ENCODE data around the gene C11orf65. TPM values are rescaled to one million over a fixed set of nuclear protein-coding genes. Genes with fewer than 3 reads are reported as not detected.

The C11orf65 gene
- polyA plus RNA-seq, 3 donors: not detected

DNA sequence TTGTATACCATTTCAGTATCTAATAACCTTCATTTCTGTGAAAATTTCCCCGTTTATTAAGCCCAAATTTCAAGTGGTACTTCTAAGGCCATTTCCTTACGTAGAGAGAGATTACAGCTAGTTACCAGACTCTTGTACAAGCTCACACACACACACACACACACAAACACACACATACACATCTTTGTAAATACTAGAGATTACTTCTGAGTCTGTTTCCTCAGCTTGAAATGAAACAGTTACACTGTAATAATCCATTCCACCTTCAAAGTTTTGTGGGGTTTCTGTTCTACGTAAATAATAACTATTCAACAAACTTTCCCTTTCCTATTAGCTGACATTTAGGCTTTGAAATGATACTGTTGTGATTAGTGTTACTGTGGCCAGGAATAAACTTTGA is 24.6 kb upstream of the C11orf65 start:
- Histone ChIP-seq H3K79me2 (ENCODE audit: insufficient read depth, low read length) (peaks cover 4% of the 10 kb centered on the region), H3K9ac (ENCODE audit: insufficient read depth, low read length, poor library complexity, severe bottlenecking) (no peak overlapping the region), H3K27ac (ENCODE audit: low read depth in 1 of 2, low read length in 2 of 2) (no peak overlapping the region), H4K20me1 (ENCODE audit: insufficient read depth, low read length) (no peaks in the 10 kb centered on the region), H3K27me3 (ENCODE audit: control insufficient read depth in 2 of 2, insufficient read depth in 2 of 2, low read length in 2 of 2) (no peaks in the 10 kb centered on the region), H3K9me3 (replicated peaks in 1 of 2; ENCODE audit: control insufficient read depth in 1 of 2, insufficient read depth in 1 of 2, low read length in 2 of 2) (no peaks in the 10 kb centered on the region), H3K4me3 (replicated peaks in 1 of 3; ENCODE audit: low read depth in 2 of 3, low read length in 3 of 3) (no peak overlapping the region), H3K4me2 (replicated peaks; ENCODE audit: extremely low read depth, low read length, poor library complexity, severe bottlenecking) (no peak overlapping the region), H3K36me3 (replicated peaks in 1 of 2; ENCODE audit: control insufficient read depth in 1 of 2, insufficient read depth in 2 of 2, low read length in 2 of 2) (peaks cover 6 to 11% of the 10 kb centered on the region in 2 donors), H2AFZ (ENCODE audit: insufficient read depth, low read depth, low read length, poor library complexity, severe bottlenecking) (no peak overlapping the region), H3K4me1 (ENCODE audit: control insufficient read depth in 1 of 2, insufficient read depth in 2 of 2, low read length in 2 of 2) (peaks cover 3 to 4% of the 10 kb centered on the region in 2 donors)
- no peak for DNase-seq
- H3K4me1 Mint-ChIP-seq: peaks cover 3% of the 10 kb centered on the region
- H3K36me3 Mint-ChIP-seq: peaks cover 7 to 26% of the 10 kb centered on the region in 2 donors
- no peak overlapping the region for H3K4me3 Mint-ChIP-seq
- H3K27ac Mint-ChIP-seq: peak overlapping the region in 2 of 7 donors; percentile 33 to 56
- no peaks in the 10 kb centered on the region for H3K9me3 Mint-ChIP-seq
- 100% methylated on average over 1 of the region's 3 CpGs for WGBS (ENCODE audit: insufficient coverage)
- TF ChIP-seq CTCF (IDR thresholded peaks at IDR 0.05): no peak
- peaks cover 0 to 4% (median 0%) of the 10 kb centered on the region in 3 donors for H3K27me3 Mint-ChIP-seq (ENCODE audit: low read depth in 3 of 3)
- intact Hi-C loops (cut with micrococcal nuclease): loop anchor here in 1 of 2 donors (10.0 kb wide), 1 partner anchor 267 kb away; the partner anchor contains the start of genes ATM and NPAT

DNA sequence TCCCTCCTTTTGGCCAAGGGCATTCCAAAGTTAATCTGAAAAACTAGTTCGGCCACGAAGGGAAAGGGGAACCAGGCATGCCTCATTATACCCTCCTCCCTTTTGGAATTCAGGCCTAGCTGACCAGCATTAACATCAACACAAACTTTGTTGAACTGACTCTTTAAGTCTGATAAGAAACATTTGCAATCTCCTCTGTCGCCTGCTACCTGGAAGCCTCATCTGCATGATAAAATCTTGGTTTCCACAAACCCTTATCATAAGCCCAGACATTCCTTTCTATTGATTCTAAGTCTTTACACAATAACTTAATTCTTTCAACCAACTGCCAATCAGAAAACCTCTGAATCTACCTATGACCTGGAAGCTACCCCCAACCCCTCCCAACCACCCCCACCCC is 19.5 kb upstream of the C11orf65 start:
- Histone ChIP-seq H2AFZ (ENCODE audit: insufficient read depth, low read depth, low read length, poor library complexity, severe bottlenecking) (no peak overlapping the region), H3K4me1 (ENCODE audit: control insufficient read depth in 1 of 2, insufficient read depth in 2 of 2, low read length in 2 of 2) (no peaks in the 10 kb centered on the region), H3K9me3 (replicated peaks in 1 of 2; ENCODE audit: control insufficient read depth in 1 of 2, insufficient read depth in 1 of 2, low read length in 2 of 2) (no peaks in the 10 kb centered on the region), H3K27ac (ENCODE audit: low read depth in 1 of 2, low read length in 2 of 2) (peak overlapping the region in 1 of 2 donors; percentile 34), H3K4me3 (replicated peaks in 1 of 3; ENCODE audit: low read depth in 2 of 3, low read length in 3 of 3) (no peak overlapping the region), H3K4me2 (replicated peaks; ENCODE audit: extremely low read depth, low read length, poor library complexity, severe bottlenecking) (no peak overlapping the region), H3K79me2 (ENCODE audit: insufficient read depth, low read length) (no peaks in the 10 kb centered on the region), H3K27me3 (ENCODE audit: control insufficient read depth in 2 of 2, insufficient read depth in 2 of 2, low read length in 2 of 2) (no peaks in the 10 kb centered on the region), H3K36me3 (replicated peaks in 1 of 2; ENCODE audit: control insufficient read depth in 1 of 2, insufficient read depth in 2 of 2, low read length in 2 of 2) (peaks cover 6 to 38% of the 10 kb centered on the region in 2 donors), H3K9ac (ENCODE audit: insufficient read depth, low read length, poor library complexity, severe bottlenecking) (no peak overlapping the region), H4K20me1 (ENCODE audit: insufficient read depth, low read length) (no peaks in the 10 kb centered on the region)
- H3K4me3 Mint-ChIP-seq: no peak overlapping the region
- H3K36me3 Mint-ChIP-seq: peaks cover 24 to 52% of the 10 kb centered on the region in 2 donors
- WGBS (ENCODE audit: insufficient coverage): 100% methylated on average over 1 of the region's 3 CpGs
- H3K4me1 Mint-ChIP-seq: no peaks in the 10 kb centered on the region
- intact Hi-C loops (cut with micrococcal nuclease): no loop called here
- H3K27me3 Mint-ChIP-seq (ENCODE audit: low read depth in 3 of 3): peaks cover 0 to 2% (median 0%) of the 10 kb centered on the region in 3 donors
- H3K27ac Mint-ChIP-seq: peak overlapping the region in 2 of 7 donors; percentile 3 to 33
- TF ChIP-seq CTCF (IDR thresholded peaks at IDR 0.05): no peak
- H3K9me3 Mint-ChIP-seq: no peaks in the 10 kb centered on the region
- DNase-seq: no peak

Measured in CD14-positive monocyte (primary cell).